GM12801 (cell line): ENCODE data around the gene PTPRD.

Source experiments
- TF ChIP-seq, protein P1 (sequence below): IDR thresholded peaks from one replicate; pipeline ENCODE4 v1.5.1; 2011; ENCODE audit warnings: control low read depth; ENCODE audit not compliant: insufficient read length; ENCODE audit errors: extremely low read depth

The PTPRD gene

GRCh38 chr9:9862235-9862810 is 750.5 kb downstream of the PTPRD start:
- TF ChIP-seq, protein P1, sequence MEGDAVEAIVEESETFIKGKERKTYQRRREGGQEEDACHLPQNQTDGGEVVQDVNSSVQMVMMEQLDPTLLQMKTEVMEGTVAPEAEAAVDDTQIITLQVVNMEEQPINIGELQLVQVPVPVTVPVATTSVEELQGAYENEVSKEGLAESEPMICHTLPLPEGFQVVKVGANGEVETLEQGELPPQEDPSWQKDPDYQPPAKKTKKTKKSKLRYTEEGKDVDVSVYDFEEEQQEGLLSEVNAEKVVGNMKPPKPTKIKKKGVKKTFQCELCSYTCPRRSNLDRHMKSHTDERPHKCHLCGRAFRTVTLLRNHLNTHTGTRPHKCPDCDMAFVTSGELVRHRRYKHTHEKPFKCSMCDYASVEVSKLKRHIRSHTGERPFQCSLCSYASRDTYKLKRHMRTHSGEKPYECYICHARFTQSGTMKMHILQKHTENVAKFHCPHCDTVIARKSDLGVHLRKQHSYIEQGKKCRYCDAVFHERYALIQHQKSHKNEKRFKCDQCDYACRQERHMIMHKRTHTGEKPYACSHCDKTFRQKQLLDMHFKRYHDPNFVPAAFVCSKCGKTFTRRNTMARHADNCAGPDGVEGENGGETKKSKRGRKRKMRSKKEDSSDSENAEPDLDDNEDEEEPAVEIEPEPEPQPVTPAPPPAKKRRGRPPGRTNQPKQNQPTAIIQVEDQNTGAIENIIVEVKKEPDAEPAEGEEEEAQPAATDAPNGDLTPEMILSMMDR = no peak

- TF ChIP-seq, protein P1 = no peak
Measured at GRCh38 chr9:9855177-9856078, 757.4 kb downstream of the PTPRD start.

DNA sequence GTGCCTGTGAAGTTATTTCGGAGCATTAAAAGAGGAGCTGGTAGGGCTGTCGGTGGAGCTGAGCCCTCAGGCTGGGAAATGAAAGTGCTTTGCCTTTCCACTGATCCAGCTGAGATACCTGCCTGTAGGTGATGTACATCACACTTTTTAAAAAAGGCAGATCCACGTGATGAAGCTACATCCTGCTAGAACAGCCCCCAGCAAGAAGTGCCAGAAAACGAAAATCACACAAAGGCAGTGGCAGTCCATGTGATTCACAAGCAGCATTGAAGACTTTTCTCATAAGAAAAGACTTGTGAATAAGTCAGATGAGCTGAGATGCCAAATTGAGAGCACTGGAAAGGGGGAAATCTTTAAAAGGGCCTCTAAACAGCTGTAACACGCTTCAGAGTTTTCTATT is 765.1 kb downstream of the PTPRD start:
- TF ChIP-seq, protein P1 = no peak

- TF ChIP-seq, protein P1 = no peak
Measured at GRCh38 chr9:9846557-9846956, 766.2 kb downstream of the PTPRD start.

GRCh38 chr9:9820436-9820835 is 792.4 kb downstream of the PTPRD start:
- TF ChIP-seq, protein P1 = no peak

DNA sequence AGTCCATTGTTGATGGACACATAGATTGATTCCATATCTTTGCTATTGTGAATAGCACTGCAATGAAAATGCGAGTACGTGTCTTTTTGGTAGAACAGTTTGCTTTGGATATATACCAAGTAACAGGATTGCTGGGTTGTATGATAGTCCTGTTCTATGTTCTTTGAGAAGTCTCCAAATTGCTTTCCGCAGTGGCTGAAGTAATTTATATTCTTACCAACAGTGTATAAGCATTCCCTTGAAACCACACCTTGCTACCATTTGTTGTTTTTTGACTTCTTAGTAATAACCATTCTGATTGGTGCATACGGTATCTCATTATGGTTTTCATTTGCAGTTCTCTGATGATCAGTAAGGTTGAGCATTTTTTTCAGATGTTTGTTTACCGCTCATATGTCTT is 792.9 kb downstream of the PTPRD start:
- TF ChIP-seq, protein P1 = no peak

DNA sequence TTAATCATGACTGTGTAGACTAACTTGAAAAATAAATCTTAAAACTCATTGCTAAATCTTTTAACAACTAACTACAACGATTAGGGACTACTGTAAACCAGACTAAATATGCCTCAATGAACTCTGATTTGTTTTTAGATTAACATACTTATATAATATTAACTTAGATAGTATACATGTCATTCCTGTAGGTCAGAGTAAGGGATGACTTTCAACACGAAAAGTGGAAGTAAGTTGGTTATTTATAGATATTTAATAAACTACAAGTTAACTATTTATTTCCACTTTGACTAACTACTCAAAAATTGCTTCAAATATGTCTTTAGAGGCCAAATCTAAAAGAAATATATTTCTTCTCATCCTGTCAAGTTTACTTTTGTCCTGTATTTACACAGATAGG is 795.6 kb downstream of the PTPRD start:
- TF ChIP-seq, protein P1 = no peak
